Loucy (cell line): ENCODE measurements around the gene SLC2A5.
"Not testable (repeated sequence)": the region's sequence is repeated elsewhere in the genome, so short reads cannot be mapped to it uniquely, and the experiment has no call there.

Experiments used
- H2AFZ ChIP-seq: fragments of 200-600 bp; sonication (generic); 2 replicates; pipeline ENCODE4 v1.6.0; 2016; ENCODE audit warnings: antibody characterized with exemption, mild to moderate bottlenecking, low read length, moderate library complexity
- H3F3A ChIP-seq: fragments of 200-600 bp; 2 replicates; pipeline ENCODE4 v1.6.0; 2016; ENCODE audit warnings: antibody characterized with exemption, low read depth, mild to moderate bottlenecking
- H3K27me3 ChIP-seq: fragments of 200-600 bp; sonication (generic); 2 replicates; pipeline ENCODE4 v1.6.1; 2014; ENCODE audit warnings: low read length, mild to moderate bottlenecking; ENCODE audit not compliant: insufficient read depth, poor library complexity, severe bottlenecking
- H3K36me3 ChIP-seq: fragments of 200-600 bp; sonication (generic); 2 replicates; pipeline ENCODE4 v1.6.1; 2016; ENCODE audit warnings: low read length; ENCODE audit not compliant: insufficient read depth
- H3K4me1 ChIP-seq: fragments of 200-600 bp; sonication (generic); 2 replicates; pipeline ENCODE4 v1.5.1; 2014; ENCODE audit warnings: low read length, mild to moderate bottlenecking; ENCODE audit not compliant: insufficient read depth, poor library complexity, severe bottlenecking
- H3K4me2 ChIP-seq: fragments of 200-600 bp; sonication (generic); 2 replicates; pipeline ENCODE4 v1.6.0; 2014; ENCODE audit warnings: antibody characterized with exemption, low read length, low read depth, mild to moderate bottlenecking; ENCODE audit not compliant: poor library complexity, severe bottlenecking
- H3K4me3 ChIP-seq: fragments of 200-600 bp; sonication (generic); 2 replicates; pipeline ENCODE4 v1.5.1; 2014; ENCODE audit warnings: low read length, mild to moderate bottlenecking, mixed read lengths; ENCODE audit not compliant: poor library complexity, severe bottlenecking
- H3K79me2 ChIP-seq: fragments of 200-600 bp; sonication (generic); 2 replicates; pipeline ENCODE4 v1.6.1; 2014; ENCODE audit warnings: low read length; ENCODE audit not compliant: insufficient read depth
- H3K9ac ChIP-seq: fragments of 200-600 bp; sonication (generic); 2 replicates; pipeline ENCODE4 v1.6.0; 2014; ENCODE audit warnings: mild to moderate bottlenecking, low read depth, low read length, moderate library complexity; ENCODE audit not compliant: poor library complexity, severe bottlenecking
- H3K9me2 ChIP-seq: fragments of 200-600 bp; sonication (generic); replicated peaks from 2 replicates; pipeline ENCODE4 v1.6.1; 2016; ENCODE audit warnings: low read depth, low read length, mixed read lengths
- H3K9me3 ChIP-seq: fragments of 200-600 bp; sonication (generic); 2 replicates; pipeline ENCODE4 v1.6.1; 2014; ENCODE audit warnings: mild to moderate bottlenecking, antibody characterized with exemption, low read length, low read depth; ENCODE audit not compliant: insufficient read depth
- H4K20me1 ChIP-seq: fragments of 200-600 bp; sonication (generic); 2 replicates; pipeline ENCODE4 v1.6.0; 2014; ENCODE audit warnings: antibody characterized with exemption, low read length, mild to moderate bottlenecking; ENCODE audit not compliant: insufficient read depth, poor library complexity, severe bottlenecking
- CTCF ChIP-seq: fragments of 200-600 bp; sonication (generic); conservative IDR thresholded peaks from 2 replicates; pipeline ENCODE4 v1.5.1; 2014; ENCODE audit warnings: mild to moderate bottlenecking, antibody characterized with exemption, low read length
- EZH2phosphoT487 ChIP-seq: fragments of 200-600 bp; IDR thresholded peaks from 2 replicates; pipeline ENCODE4 v1.6.1; 2018; ENCODE audit warnings: antibody characterized with exemption, mild to moderate bottlenecking, moderate library complexity, borderline replicate concordance

SLC2A5 gene

GRCh38 chr1:9005395-9005708, 64.1 kb downstream of the SLC2A5 start:
- Histone ChIP-seq H3F3A (no peaks in the 10 kb centered on the region), H3K9me2 (no peaks in the 10 kb centered on the region), H3K9ac (no peak overlapping the region), H3K36me3 (no peaks in the 10 kb centered on the region), H3K4me1 (peaks cover 8% of the 10 kb centered on the region), H2AFZ (peak overlapping the region; percentile 94; the same call in 1 of the 2 replicates), H3K9me3 (no peaks in the 10 kb centered on the region), H3K79me2 (no peaks in the 10 kb centered on the region), H3K4me2 (no peak overlapping the region), H4K20me1 (no peaks in the 10 kb centered on the region), H3K27me3 (no peaks in the 10 kb centered on the region), H3K4me3 (no peak overlapping the region)
- 0 out of 2 replicates have a peak, but pooled peaks have one; percentile 7 for TF ChIP-seq CTCF
- TF ChIP-seq EZH2phosphoT487: no peak

- no peak for TF ChIP-seq EZH2phosphoT487
- TF ChIP-seq CTCF: peak; percentile 94
- H3K4me3 ChIP-seq: peak overlapping the region; percentile 37
- H3K9ac ChIP-seq: peak overlapping the region; percentile 14
- no peaks in the 10 kb centered on the region for H4K20me1 ChIP-seq
- H3K9me2 ChIP-seq: no peaks in the 10 kb centered on the region
- H3K9me3 ChIP-seq: no peaks in the 10 kb centered on the region
- peak overlapping the region; percentile 94 for H2AFZ ChIP-seq
- H3K4me2 ChIP-seq: peak overlapping the region; percentile 62
- H3K36me3 ChIP-seq: no peaks in the 10 kb centered on the region
- peaks cover 8% of the 10 kb centered on the region for H3K4me1 ChIP-seq
- H3F3A ChIP-seq: no peaks in the 10 kb centered on the region
- H3K79me2 ChIP-seq: no peaks in the 10 kb centered on the region
- no peaks in the 10 kb centered on the region for H3K27me3 ChIP-seq
Measured at GRCh38 chr1:9004700-9005394, 64.6 kb downstream of the SLC2A5 start.

GRCh38 chr1:9004031-9004699, 65.3 kb downstream of the SLC2A5 start:
- H3K4me3 ChIP-seq: no peak overlapping the region
- no peaks in the 10 kb centered on the region for H3K27me3 ChIP-seq
- H3K9ac ChIP-seq: no peak overlapping the region
- no peaks in the 10 kb centered on the region for H3K79me2 ChIP-seq
- peaks cover 8% of the 10 kb centered on the region for H3K4me1 ChIP-seq
- no peaks in the 10 kb centered on the region for H3K9me3 ChIP-seq
- no peaks in the 10 kb centered on the region for H3K36me3 ChIP-seq
- no peak for TF ChIP-seq CTCF
- no peak for TF ChIP-seq EZH2phosphoT487
- H4K20me1 ChIP-seq: no peaks in the 10 kb centered on the region
- no peaks in the 10 kb centered on the region for H3K9me2 ChIP-seq
- peak overlapping the region; percentile 62 for H3K4me2 ChIP-seq
- peak overlapping the region; percentile 94; the same call in 1 of the 2 replicates for H2AFZ ChIP-seq
- H3F3A ChIP-seq: no peaks in the 10 kb centered on the region

- not testable (repeated sequence) for H3K79me2 ChIP-seq, H3K36me3 ChIP-seq, H3K27me3 ChIP-seq, H3K9me3 ChIP-seq, H3K4me3 ChIP-seq, H4K20me1 ChIP-seq, H3F3A ChIP-seq, H3K4me2 ChIP-seq, H3K9me2 ChIP-seq, H3K9ac ChIP-seq, H2AFZ ChIP-seq, H3K4me1 ChIP-seq
Measured at GRCh38 chr1:9002215-9002560, 67.2 kb downstream of the SLC2A5 start.

GRCh38 chr1:9001534-9002214, 67.8 kb downstream of the SLC2A5 start:
- H3K4me1 ChIP-seq, H2AFZ ChIP-seq, H3K9me3 ChIP-seq, H3K27me3 ChIP-seq, H3K4me2 ChIP-seq, H3K9ac ChIP-seq, H3K36me3 ChIP-seq, H3K9me2 ChIP-seq, H3K4me3 ChIP-seq, H3F3A ChIP-seq, H3K79me2 ChIP-seq, H4K20me1 ChIP-seq: not testable (repeated sequence)
